GM12878 (cell line): ENCODE data around the gene SULT1C3. TPM values are rescaled to one million over a fixed set of nuclear protein-coding genes. Genes with fewer than 3 reads are reported as not detected.

ENCODE experiments used
- ATAC-seq: fragments of 200-7000 bp; cut with Tn5 transposase; 3 replicates; pipeline ENCODE4 v1.9.1; 2020; ENCODE audit warnings: mild to moderate bottlenecking, moderate library complexity
- BruUV-seq: library from RNA; stranded (reverse); fragments of 400-500 nt; replicated peaks from 2 replicates; lab custom pipeline; 2021; lab: Mats Ljungman, UMichigan
- CTCF ChIA-PET: fragments of 300-600 bp; sonication (Branson Sonifier 250); formaldehyde crosslinking; extraction: SDS; loops from one replicate; lab custom pipeline; 2021; ENCODE audit warnings: inconsistent platforms; lab: Yijun Ruan, JAX
- POLR2A ChIA-PET: fragments of 350-600 bp; formaldehyde crosslinking; extraction: SDS; loops from one replicate; lab custom pipeline; 2021; ENCODE audit warnings: inconsistent platforms; lab: Charles Lee
- RAD21 ChIA-PET: fragments of 300-600 bp; sonication (Branson Sonifier 250); formaldehyde crosslinking; loops from one replicate; lab custom pipeline; 2023; ENCODE audit warnings: antibody characterized with exemption; ENCODE audit not compliant: unreplicated experiment; lab: Charles Lee
- SMC1A ChIA-PET: fragments of 300-600 bp; sonication (Branson Sonifier 250); formaldehyde crosslinking; loops from one replicate; lab custom pipeline; 2023; ENCODE audit not compliant: unreplicated experiment, uncharacterized antibody; lab: Charles Lee
- DNase-seq: peaks from one replicate; pipeline ENCODE4 v3.0.0-alpha.2; 2011; ENCODE audit warnings: low read depth, low spot score
- FAIRE-seq: peaks from 3 replicates; lab custom pipeline; 2011; peaks lifted over from hg19 to GRCh38; lab: Jason Lieb, UNC
- H2AFZ ChIP-seq: 2 replicates; pipeline ENCODE4 v1.6.0; 2011; ENCODE audit warnings: low read depth, low read length, control low read depth; ENCODE audit not compliant: control insufficient read depth
- H3K27ac ChIP-seq: 2 replicates; pipeline ENCODE4 v1.5.1; 2011; ENCODE audit warnings: control low read depth; ENCODE audit not compliant: control insufficient read depth, insufficient read depth
- H3K27me3 ChIP-seq, 2 experiments: replicated peaks in 1 of 2; 2 replicates each; pipeline versions ENCODE4 v1.6.0 to v1.6.1; 2011; ENCODE audit warnings: low read length in 1 of 2; ENCODE audit not compliant: control insufficient read depth in 2 of 2, insufficient read depth in 2 of 2
- H3K36me3 ChIP-seq, 2 experiments: 2 replicates each; pipeline ENCODE4 v1.5.1; 2011; ENCODE audit warnings: low read length in 1 of 2; ENCODE audit not compliant: control insufficient read depth in 2 of 2, insufficient read depth in 2 of 2
- H3K4me1 ChIP-seq: 2 replicates; pipeline ENCODE4 v1.6.1; 2011; ENCODE audit warnings: mild to moderate bottlenecking, low read length, moderate library complexity, mixed read lengths; ENCODE audit not compliant: control insufficient read depth, insufficient read depth
- H3K4me2 ChIP-seq: 2 replicates; pipeline ENCODE4 v1.6.0; 2011; ENCODE audit warnings: control low read depth; ENCODE audit not compliant: control insufficient read depth, insufficient read depth
- H3K4me3 ChIP-seq: fragments of 200-600 bp; sonication (generic); 2 replicates; pipeline ENCODE4 v1.5.1; 2016
- H3K79me2 ChIP-seq: 2 replicates; pipeline ENCODE4 v1.6.0; 2011; ENCODE audit warnings: low read length; ENCODE audit not compliant: control insufficient read depth, insufficient read depth
- H3K9ac ChIP-seq: 2 replicates; pipeline ENCODE4 v1.8.0; 2011; ENCODE audit warnings: low read length, control low read depth, mixed read lengths; ENCODE audit not compliant: control insufficient read depth, insufficient read depth
- H3K9me3 ChIP-seq: replicated peaks from 3 replicates; pipeline ENCODE4 v1.5.1; 2011; ENCODE audit warnings: mild to moderate bottlenecking, low read length; ENCODE audit not compliant: control insufficient read depth, insufficient read depth
- H4K20me1 ChIP-seq: 2 replicates; pipeline ENCODE4 v1.6.0; 2011; ENCODE audit not compliant: control insufficient read depth, insufficient read depth
- BHLHE40 ChIP-seq, 2 experiments: fragments of 450-650 bp in 1 of 2; IDR thresholded peaks; 2 replicates each; pipeline ENCODE4 v1.6.1; 2011 to 2017; ENCODE audit warnings: low read depth in 2 of 2, borderline replicate concordance in 1 of 2, improper control_type of control experiment in 1 of 2, low read length in 1 of 2, mild to moderate bottlenecking in 1 of 2
- CBFB ChIP-seq: IDR thresholded peaks from 2 replicates; pipeline ENCODE4 v1.6.1; 2016; ENCODE audit warnings: antibody characterized with exemption, low read depth
- ETV6 ChIP-seq, 2 experiments: fragments of 450-650 bp in 1 of 2; IDR thresholded peaks in 1 of 2; conservative IDR thresholded peaks in 1 of 2; 2 replicates each; pipeline ENCODE4 v1.6.1; 2014; ENCODE audit warnings: antibody characterized with exemption in 1 of 2, borderline replicate concordance in 1 of 2, low read depth in 1 of 2, mild to moderate bottlenecking in 1 of 2, moderate library complexity in 1 of 2
- IRF4 ChIP-seq: IDR thresholded peaks from 2 replicates; pipeline ENCODE4 v1.6.1; 2011; ENCODE audit warnings: low read depth, low read length
- JUND ChIP-seq: IDR thresholded peaks from 2 replicates; pipeline ENCODE4 v1.6.1; 2012; ENCODE audit warnings: low read depth, mild to moderate bottlenecking, low read length, improper control_type of control experiment, moderate library complexity
- MYC ChIP-seq: IDR thresholded peaks from 2 replicates; pipeline ENCODE4 v1.6.1; 2011; ENCODE audit warnings: mild to moderate bottlenecking, low read length, moderate library complexity, inconsistent platforms; ENCODE audit not compliant: insufficient read depth, insufficient replicate concordance, insufficient read length, severe bottlenecking
- PKNOX1 ChIP-seq: fragments of 450-650 bp; IDR thresholded peaks from 2 replicates; pipeline ENCODE4 v1.6.1; 2016; ENCODE audit warnings: mild to moderate bottlenecking
- WGBS: methylation state at CpG from one replicate; pipeline ENCODE4 v1.1.6; 2016; ENCODE audit warnings: low lambda C conversion rate; ENCODE audit not compliant: insufficient replicate concordance, insufficient coverage; ENCODE audit errors: missing lambda C conversion rate; 5-methylcytosine and 5-hydroxymethylcytosine counted together
- in situ Hi-C: fragments of 300-500 bp; cut with MboI; formaldehyde crosslinking; loops from 9 replicates; pipeline ENCODE4 v1.14.3; 2018; ENCODE audit warnings: mixed read lengths
- intact Hi-C: fragments of 100-400 bp; cut with micrococcal nuclease; formaldehyde crosslinking; loops from one replicate; pipeline ENCODE4 v1.14.2; 2022; ENCODE audit not compliant: unreplicated experiment
- polyA plus RNA-seq, 11 experiments: library from polyadenylated mRNA; depleted of rRNA in 4 of 11; unstranded in 6 of 11; stranded (reverse) in 5 of 11; fragments of >200 nt; fragmentation: Nextera tagmentation in 4 of 11; fragmentation: Illumina TruSeq in 1 of 11; extraction: Ambion mirVana in 4 of 11; extraction: Trizol in 1 of 11; gene quantifications; 1 replicate in 1 of 11; 2 replicates in 10 of 11; pipeline versions ENCODE4 v1.2.1 to v1.2.3, GENCODE V29; 2011 to 2016; ENCODE audit warnings: inconsistent platforms in 2 of 11, missing spikeins in 2 of 11, low read depth in 1 of 11
- total RNA-seq, 4 experiments: library from RNA; depleted of rRNA in 3 of 4; stranded (reverse); fragments of >200 nt in 3 of 4; fragmentation: Illumina TruSeq in 1 of 4; extraction: Trizol in 1 of 4; gene quantifications; 2 replicates each; pipeline versions ENCODE4 v1.2.1 to v1.2.3, GENCODE V29; 2013 to 2021

SULT1C3 gene
- total and polyA plus RNA-seq, 10 of the 15 experiments (the other 5 are each of a cell fraction or from before 2014, with no cell fraction given) = not detected

- in situ Hi-C loops = loop anchor here (25.0 kb wide), 1 partner anchor 367 kb away; no protein-coding TSS in a partner anchor
Measured at GRCh38 chr2:108220191-108220590, 19.6 kb upstream of the SULT1C3 start.

More at GRCh38 chr2:108220191-108220590, 19.6 kb upstream of the SULT1C3 start:
- 28% methylated on average over 3 of the region's 3 CpGs for WGBS
- ChIA-PET CTCF (interaction anchor here (0.6 to 1.2 kb wide), 2 partner anchors 10 to 392 kb away, joined by 3 read pairs; no protein-coding TSS in a partner anchor), SMC1A (no interaction called here), POLR2A (no interaction called here), RAD21 (no interaction called here)
- Histone ChIP-seq H3K4me1 (no peaks in the 10 kb centered on the region), H3K9me3 (no peaks in the 10 kb centered on the region), H3K27ac (no peak overlapping the region), H3K36me3 (no peaks in the 10 kb centered on the region), H2AFZ (no peak overlapping the region), H3K4me3 (no peak overlapping the region), H3K79me2 (no peaks in the 10 kb centered on the region), H3K27me3 (no peaks in the 10 kb centered on the region), H3K4me2 (no peak overlapping the region), H4K20me1 (no peaks in the 10 kb centered on the region), H3K9ac (no peak overlapping the region)
- ATAC-seq = no peak
- DNase-seq = no peak
- intact Hi-C loops = no loop called here
- TF ChIP-seq CBFB = no peak
- TF ChIP-seq ETV6 (conservative IDR thresholded peaks at IDR 0.05 in 1 of 2, IDR thresholded peaks at IDR 0.05 in 1 of 2; ENCODE audit: borderline replicate concordance in 1 of 2, low read depth in 1 of 2) = no peak
- no peak for TF ChIP-seq PKNOX1
- no peak for TF ChIP-seq IRF4
- no peak for TF ChIP-seq JUND
- no peak for TF ChIP-seq BHLHE40 (IDR thresholded peaks at IDR 0.05; ENCODE audit: borderline replicate concordance in 1 of 2, low read depth in 2 of 2, low read length in 1 of 2)
- TF ChIP-seq MYC = no peak
- no peak for FAIRE-seq
- BruUV-seq = no TSS peak
